Cardiac ventricle fibroblast (primary cell): ENCODE data around the gene MFAP2. TPM values are rescaled to one million over a fixed set of nuclear protein-coding genes. Genes with fewer than 3 reads are reported as not detected.

Experiments used
- total RNA-seq: library from RNA; depleted of rRNA; stranded (reverse); fragments of >200 nt; gene quantifications from 2 replicates; pipeline ENCODE4 v1.2.3, GENCODE V29; 2015

The MFAP2 gene, protein sequence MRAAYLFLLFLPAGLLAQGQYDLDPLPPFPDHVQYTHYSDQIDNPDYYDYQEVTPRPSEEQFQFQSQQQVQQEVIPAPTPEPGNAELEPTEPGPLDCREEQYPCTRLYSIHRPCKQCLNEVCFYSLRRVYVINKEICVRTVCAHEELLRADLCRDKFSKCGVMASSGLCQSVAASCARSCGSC
- 85.2 and 88.5 TPM in 2 replicates for total RNA-seq

DNA sequence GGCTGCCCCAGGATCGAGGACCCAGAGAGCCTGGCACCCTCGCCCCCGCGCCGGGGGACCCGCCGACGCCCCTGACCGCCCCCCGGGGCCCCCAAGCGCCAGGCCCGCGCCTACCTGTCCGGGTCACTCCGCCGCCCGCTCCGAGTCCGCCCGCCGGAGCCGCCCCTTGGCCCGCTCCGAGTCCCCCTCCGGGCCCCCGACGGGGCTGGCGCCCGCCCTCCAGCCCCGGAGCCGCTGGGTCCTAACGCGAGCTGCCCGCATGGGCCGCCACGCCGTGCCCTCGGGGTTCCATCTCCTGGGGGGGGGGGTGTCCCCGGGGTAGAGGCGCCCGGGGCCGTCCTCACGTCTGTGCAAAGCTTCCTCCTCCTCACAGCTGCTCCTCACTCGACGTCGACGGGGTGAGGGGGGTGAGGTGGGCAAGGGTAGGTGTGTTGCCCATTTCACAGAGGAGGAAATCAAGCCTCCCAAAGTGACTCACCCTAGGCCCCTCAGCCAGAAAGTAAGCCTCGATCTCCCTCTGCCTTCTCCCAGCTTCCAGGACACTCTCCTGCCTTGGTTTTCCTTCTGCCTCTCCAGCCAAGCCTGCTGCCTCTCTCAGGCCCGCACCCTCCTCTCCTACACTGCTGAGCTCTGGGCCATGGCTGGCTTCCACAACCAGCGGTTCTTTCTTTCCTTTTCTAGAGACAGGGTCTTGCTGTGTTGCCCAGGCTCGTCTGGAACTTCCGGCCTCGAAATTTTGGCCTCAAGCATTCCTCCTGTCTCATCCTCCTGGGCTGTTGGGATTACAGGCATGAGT, at the start of gene MFAP2:
MFAP2 (minus strand) TSS at position 148 of the 796 bp plus-strand sequence. CDS start 2,347 bp downstream, outside the sequence.

DNA sequence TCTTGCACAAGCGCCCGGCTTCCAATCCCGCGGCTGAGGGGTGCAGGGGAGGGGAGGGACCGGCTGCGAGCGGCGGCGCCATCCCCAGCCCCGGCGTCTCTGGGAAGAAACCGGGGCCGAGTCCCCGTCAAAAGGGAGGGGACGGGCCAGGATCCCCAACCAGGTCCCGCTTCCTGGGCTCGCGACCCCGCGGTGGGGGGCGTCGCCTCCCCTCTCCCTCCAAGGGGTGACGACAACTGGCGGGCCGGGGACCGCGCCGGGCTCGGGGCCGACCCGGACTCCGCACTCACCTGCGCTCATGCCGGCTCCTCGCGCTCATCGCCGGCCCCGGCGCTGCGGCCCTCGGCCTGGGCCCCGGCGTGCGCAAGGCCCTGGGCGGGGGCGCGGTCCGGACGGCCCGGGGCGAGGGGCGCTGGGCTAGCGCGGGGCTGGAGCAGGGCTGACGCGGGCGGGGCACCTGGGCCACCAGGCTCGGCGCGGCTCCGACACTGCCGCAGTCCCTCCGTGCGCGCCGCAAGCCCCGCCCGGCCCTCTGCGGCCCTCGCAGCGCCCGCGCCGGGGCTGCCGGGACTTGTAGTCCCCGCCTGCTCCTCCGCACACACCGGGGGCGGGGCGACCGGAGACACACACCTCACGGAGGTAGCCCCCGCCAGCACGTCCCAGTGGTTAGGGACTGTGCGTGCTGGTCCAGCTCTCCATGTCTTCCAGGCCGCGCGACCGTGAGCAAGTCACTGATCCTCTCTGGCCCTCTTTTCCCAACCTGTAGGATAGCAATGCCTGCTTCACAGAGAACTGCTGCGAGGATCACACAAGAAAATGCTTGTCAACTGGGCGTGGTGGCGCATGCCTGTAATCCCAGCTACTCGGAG, 31.3 kb upstream of the MFAP2 start, which contains the start of gene ATP13A2:
ATP13A2 (minus strand) TSS at position 490 of the 869 bp plus-strand sequence; CDS start at position 300, 190 bp downstream.

Other genes with a start within 250 kb of the MFAP2 start
- under 0.01 TPM in 2 replicates for gene RNU1-4, start 240.1 kb downstream of the MFAP2 start, total RNA-seq
- gene RNU1-2, start 84.6 kb downstream of the MFAP2 start, total RNA-seq, result under 0.01 TPM in 2 replicates
- gene CROCC, start 58.7 kb downstream of the MFAP2 start, total RNA-seq, result 7.6 and 9.7 TPM in 2 replicates
- gene ATP13A2, start 31.3 kb upstream of the MFAP2 start, total RNA-seq, result 22.5 and 25.0 TPM in 2 replicates
- gene SDHB, start 73.4 kb upstream of the MFAP2 start, total RNA-seq, result 46.2 and 68.0 TPM in 2 replicates
- gene PADI2, start 138.8 kb upstream of the MFAP2 start, total RNA-seq, result not detected in 2 replicates
- gene PADI1, start 224.5 kb upstream of the MFAP2 start, total RNA-seq, result not detected in 2 replicates